ENCODE data around the gene CAPS.

- TF ChIP-seq CTCF (IDR thresholded peaks at IDR 0.05 in 8 of 11, conservative IDR thresholded peaks at IDR 0.05 in 3 of 11) = no peak
- no peak for TF ChIP-seq POLR2A (IDR thresholded peaks at IDR 0.05)
- no peak for TF ChIP-seq POLR2AphosphoS5 (IDR thresholded peaks at IDR 0.05)
Observed at GRCh38 chr19:5958851-5959122, 44.7 kb downstream of the CAPS start.
